GM21717 (cell line): ENCODE measurements around the gene CDC37.
"Not testable (repeated sequence)": the region's sequence is repeated elsewhere in the genome, so short reads cannot be mapped to it uniquely, and the experiment has no call there.

ENCODE experiments used
- ATAC-seq: cut with Tn5 transposase; IDR thresholded peaks from one replicate; pipeline ENCODE4 v1.9.1; 2021; ENCODE audit warnings: mild to moderate bottlenecking, moderate library complexity; ENCODE audit not compliant: unreplicated experiment

The CDC37 gene

GRCh38 chr19:10420444-10421239 lies 17.3 kb upstream of the CDC37 start, which contains the start of gene PDE4A:
PDE4A (plus strand) TSS chr19:10420538; CDS start chr19:10420765, 227 bp downstream.
- no peak for ATAC-seq

DNA sequence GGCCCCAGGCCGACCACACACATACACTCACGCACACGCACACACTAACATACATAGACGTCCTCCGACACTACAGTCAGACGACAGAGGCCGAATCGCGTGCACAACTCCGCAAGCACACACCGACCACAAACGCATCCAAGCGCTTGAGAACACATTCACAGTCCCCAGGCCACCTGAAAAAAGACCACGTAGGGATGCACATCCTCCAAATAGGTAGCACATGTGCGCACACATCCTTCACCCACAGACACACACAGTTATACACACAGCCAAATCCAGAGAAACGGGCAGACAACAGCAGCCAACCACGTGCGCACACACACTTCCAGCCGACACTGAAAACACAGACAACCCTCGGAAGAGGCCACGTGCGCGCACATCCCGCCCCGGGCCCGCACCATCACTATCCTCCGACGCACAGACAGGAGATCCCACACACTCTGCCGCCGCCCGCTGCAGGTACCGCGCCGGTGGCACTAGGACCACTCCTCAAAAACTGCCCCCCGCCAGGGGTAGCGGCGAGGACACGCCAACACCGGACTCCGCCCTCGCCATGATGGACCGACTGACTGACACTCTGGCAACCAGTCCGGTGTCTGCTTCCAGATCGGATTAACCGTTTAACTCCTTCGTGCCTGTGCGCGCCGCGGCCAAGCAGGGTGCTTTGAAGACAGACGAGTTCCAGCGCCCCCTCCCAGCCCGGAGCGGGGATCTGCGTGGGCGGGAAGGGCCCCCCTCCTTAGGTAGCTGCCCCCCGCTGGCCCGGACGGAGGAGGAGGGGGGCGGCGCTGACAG lies 16.5 kb upstream of the CDC37 start:
- no peak for ATAC-seq

GRCh38 chr19:10419200-10419645 lies 15.9 kb upstream of the CDC37 start:
- ATAC-seq, result no peak

DNA sequence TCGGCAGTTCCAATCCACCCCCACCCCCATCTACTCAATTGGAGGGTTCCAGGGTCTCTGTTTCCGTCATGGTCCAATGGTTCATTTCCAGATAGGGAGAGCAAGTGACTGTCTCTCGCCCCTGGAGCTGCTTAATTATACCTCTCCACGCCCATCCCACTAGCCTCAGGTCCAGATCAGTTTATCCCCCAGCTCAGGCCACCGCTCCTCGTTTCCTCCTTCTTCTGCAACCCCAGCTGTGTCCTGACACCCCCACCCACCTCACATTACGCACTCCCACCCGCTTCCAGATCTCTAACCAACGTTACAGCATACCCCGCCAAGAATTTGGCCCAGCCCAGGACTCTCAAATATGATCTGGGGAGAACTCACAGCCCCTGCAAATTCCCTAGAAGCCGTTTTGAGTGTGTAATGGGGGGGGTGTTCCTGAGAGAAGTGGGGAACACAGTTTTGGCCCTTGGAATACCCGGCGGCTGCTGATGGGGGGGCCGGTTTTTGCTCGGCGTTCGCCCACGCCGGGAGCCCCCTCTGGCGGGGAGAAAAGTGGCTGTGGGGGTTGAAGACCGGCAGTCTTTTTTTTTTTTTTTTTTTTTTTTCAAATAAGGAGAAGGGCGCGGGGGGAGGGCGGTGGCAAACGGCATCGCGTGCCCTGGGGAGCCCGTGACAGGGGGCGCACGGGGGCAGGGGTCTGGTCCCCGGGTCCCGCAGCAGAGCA lies 15.3 kb upstream of the CDC37 start:
- ATAC-seq, result no peak

DNA sequence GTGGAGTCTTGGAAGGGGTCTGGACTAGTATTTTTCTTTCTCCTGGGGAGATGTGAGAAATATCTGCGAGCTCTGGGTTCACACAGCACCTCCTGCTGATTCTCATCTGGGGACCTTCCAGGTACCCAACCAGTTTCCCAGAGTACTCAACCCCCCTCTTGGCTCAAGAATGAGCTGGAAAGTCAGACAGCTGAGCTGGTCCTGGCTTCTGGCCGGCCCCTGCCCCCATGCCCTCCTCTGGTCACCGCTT lies 14.8 kb upstream of the CDC37 start:
- ATAC-seq, result no peak

GRCh38 chr19:10417541-10418234 lies 14.3 kb upstream of the CDC37 start:
- ATAC-seq, result no peak

DNA sequence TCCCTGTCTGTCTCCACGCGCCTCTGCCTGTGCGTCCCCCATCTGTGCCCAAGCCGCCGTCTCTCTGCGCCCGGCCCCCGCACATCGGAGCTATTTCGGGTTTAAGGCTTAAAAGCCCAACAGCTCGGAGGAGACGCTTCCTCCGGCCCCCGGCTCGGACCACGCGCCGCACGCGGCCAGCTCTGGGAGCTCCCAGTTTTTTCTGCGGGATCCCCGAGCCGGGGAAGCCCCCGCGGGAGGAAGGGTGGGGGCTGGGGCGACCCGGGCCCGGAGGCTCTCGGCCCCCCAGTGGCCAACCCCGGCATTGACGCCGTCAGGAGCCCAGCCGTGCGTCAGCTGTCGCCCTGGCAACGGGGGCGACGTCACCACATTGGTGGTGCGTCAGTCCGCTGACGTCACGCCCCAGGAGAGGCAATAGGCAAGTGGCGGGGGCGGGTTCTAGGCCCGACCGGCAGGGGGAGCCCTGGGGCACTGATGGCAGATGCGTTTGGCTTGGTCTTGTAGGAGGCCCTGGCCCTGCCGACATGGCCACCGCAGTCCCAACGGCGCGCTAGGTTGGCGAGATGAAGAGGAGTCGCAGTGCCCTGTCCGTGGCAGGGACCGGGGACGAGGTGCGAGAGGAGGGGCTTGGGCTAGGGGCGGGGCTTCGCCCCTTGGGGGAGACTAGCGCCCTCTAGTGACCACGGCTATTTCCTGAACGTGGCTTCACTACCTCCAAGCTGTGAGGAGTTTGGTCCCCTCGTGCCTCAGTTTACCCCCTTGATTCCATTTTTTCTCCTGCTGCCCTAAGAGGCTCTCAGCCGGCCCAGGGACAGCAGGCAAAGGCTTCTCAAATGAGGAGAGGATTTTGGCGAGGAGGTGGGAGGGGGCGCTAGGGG lies 13.3 kb upstream of the CDC37 start:
- peak; percentile 40 for ATAC-seq

DNA sequence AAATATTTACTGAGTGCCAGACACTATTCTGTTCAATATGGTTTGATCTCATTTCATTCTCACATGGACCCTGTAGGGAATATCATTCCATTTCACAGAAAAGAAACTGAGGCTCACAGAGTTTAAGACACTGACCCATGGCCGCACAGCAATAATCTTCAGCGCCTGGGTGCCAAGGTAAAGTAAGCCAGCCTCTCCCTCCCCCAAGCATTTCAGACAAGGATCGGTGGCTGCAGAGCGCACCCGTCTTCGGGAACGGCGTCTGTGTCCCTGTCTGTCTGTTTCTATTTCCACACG lies 12.7 kb upstream of the CDC37 start:
- ATAC-seq, result no peak

DNA sequence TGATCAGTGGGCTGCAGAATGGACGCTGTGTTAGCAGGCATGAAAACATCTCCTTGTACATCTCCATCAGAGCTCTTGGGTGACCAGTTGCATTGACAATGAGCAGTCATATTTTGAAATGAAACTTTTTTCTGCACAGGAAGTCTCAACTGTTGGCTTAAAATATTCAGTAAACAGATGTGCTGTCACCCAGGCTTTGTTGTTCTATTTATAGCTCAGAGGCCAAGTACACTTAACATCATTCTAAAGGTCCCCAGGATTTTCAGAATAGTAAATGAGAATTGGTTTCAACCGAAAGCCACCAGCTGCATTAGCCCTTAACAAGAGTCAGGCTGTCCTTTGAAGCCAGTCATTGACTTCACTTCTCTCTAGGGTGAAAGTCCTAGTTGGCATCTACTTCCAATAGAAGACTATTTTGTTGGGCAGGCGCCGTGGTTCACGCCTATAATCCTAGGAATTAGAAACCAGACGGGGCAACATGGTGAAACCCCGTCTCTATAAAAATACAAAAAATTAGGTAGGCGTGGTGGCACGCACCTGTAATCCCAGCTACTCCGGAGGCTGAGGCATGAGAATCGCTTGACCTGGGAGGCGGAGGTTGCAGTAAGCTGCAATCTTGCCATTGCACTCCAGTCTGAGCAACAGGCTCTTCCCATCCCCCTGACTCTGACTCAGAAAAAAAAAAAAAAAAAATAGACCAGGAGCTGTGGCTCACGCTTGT lies 9.1 kb upstream of the CDC37 start:
- ATAC-seq, result peak; percentile 33

DNA sequence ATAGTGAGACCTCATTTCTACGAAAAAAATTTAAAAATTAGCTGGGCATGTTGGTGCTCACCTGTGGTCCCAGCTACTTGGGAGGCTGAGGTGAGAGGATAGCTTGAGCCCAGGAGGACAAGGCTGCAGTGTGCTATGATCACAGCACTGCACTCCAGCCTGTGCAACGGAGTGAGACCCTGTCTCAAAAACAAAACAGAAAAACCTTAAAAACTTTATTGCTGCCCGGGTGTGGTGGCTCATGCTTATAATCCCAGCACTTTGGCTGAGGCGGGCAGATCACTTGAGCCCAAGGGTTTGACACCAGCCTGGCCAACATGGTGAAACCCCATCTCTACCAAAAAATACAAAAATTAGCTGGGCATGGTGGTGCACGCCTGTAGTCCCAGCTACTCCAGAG lies 7.9 kb upstream of the CDC37 start:
- not testable (repeated sequence) for ATAC-seq

- no peak for ATAC-seq
Measured at GRCh38 chr19:10408511-10409283, 5.4 kb upstream of the CDC37 start.

- no peak for ATAC-seq
Measured at GRCh38 chr19:10407096-10407495, 3.8 kb upstream of the CDC37 start.

- ATAC-seq, result no peak
Measured at GRCh38 chr19:10406191-10406590, 2.8 kb upstream of the CDC37 start.

GRCh38 chr19:10404888-10405820 lies 1.8 kb upstream of the CDC37 start:
- no peak for ATAC-seq

DNA sequence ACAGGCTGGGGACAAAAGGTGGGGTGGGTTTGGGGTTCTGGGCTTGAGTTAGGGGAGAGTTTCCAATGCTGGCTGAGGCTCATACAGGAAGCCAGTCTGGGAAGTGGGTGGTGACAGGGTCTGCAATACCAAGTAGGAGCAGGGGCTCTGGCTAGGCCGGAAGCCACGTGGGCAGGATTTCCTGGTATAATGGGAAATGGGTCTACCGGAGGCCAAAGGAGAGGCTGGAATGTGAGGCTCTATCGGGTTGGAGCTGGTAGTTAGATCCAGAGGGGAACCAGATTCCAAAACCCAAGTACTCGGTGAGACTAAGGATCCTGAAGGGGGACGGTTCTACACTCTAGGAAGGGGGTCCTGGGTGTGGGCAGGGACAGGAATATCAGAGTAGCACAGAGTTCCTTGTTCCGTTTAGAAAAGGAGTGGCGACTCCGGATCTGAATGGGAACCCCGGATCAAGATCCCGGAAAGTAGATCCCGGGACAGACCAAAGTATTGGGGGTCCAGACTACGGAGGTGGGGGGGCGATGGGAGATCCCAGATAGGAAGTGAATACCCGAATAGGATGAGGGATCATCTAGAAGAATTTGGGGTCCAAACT lies 802 bp downstream of the CDC37 start:
- no peak for ATAC-seq

- ATAC-seq, result no peak
Measured at GRCh38 chr19:10399878-10400277, 3.5 kb downstream of the CDC37 start.

- ATAC-seq, result not testable (repeated sequence)
Measured at GRCh38 chr19:10399340-10399739, 4.0 kb downstream of the CDC37 start.
